Dermis blood vessel endothelial cell (primary cell): ENCODE results near the gene TBCEL. TPM values are rescaled to one million over a fixed set of nuclear protein-coding genes. Genes with fewer than 3 reads are reported as not detected.
A peak's percentile ranks its signal among the peaks of the same experiment; 100 is the strongest.
"Not testable (repeated sequence)": the region's sequence is repeated elsewhere in the genome, so short reads cannot be mapped to it uniquely, and the experiment has no call there.

Source experiments
- DNase-seq: peaks from one replicate; pipeline ENCODE4 v3.0.0; 2010
- total RNA-seq: library from RNA; depleted of rRNA; stranded (reverse); fragments of >200 nt; gene quantifications from 2 replicates; pipeline ENCODE4 v1.2.3, GENCODE V29; 2014

Gene TBCEL
- total RNA-seq = 26.4 and 35.7 TPM in 2 replicates

GRCh38 chr11:121023848-121024751, at the start of gene TBCEL:
Gene TBCEL, plus strand, starts transcription at chr11:121024102. Its CDS starts 21,589 bp downstream, at chr11:121045691.
- peak; percentile 91 for DNase-seq

GRCh38 chr11:120974466-120974865, 49.4 kb upstream of the TBCEL start:
- DNase-seq = no peak

- DNase-seq = peak; percentile 59
Measured at GRCh38 chr11:120974965-120975364, 48.9 kb upstream of the TBCEL start.

- DNase-seq = no peak
Measured at GRCh38 chr11:120977266-120978137, 46.4 kb upstream of the TBCEL start.

GRCh38 chr11:120978701-120979100, 45.2 kb upstream of the TBCEL start:
- no peak for DNase-seq

- peak; percentile 61 for DNase-seq
Measured at GRCh38 chr11:120985718-120986569, 38.0 kb upstream of the TBCEL start.

- DNase-seq = no peak
Measured at GRCh38 chr11:120988603-120989002, 35.3 kb upstream of the TBCEL start.

GRCh38 chr11:120991830-120992686, 31.8 kb upstream of the TBCEL start:
- no peak for DNase-seq

GRCh38 chr11:120994091-120994859, 29.6 kb upstream of the TBCEL start:
- DNase-seq = no peak

- DNase-seq = no peak
Measured at GRCh38 chr11:120995184-120995583, 28.7 kb upstream of the TBCEL start.

GRCh38 chr11:120996973-120997372, 26.9 kb upstream of the TBCEL start:
- no peak for DNase-seq

GRCh38 chr11:120998581-120998980, 25.3 kb upstream of the TBCEL start:
- no peak for DNase-seq

GRCh38 chr11:121004206-121004840, 19.6 kb upstream of the TBCEL start:
- DNase-seq = no peak

GRCh38 chr11:121006922-121007321, 17.0 kb upstream of the TBCEL start:
- DNase-seq = no peak

GRCh38 chr11:121008551-121008950, 15.4 kb upstream of the TBCEL start:
- DNase-seq = no peak

- DNase-seq = no peak
Measured at GRCh38 chr11:121012091-121012490, 11.8 kb upstream of the TBCEL start.

GRCh38 chr11:121018746-121019145, 5.2 kb upstream of the TBCEL start:
- DNase-seq = no peak

GRCh38 chr11:121021718-121022117, 2.2 kb upstream of the TBCEL start:
- DNase-seq = not testable (repeated sequence)

- no peak for DNase-seq
Measured at GRCh38 chr11:121024989-121025388, 1.1 kb downstream of the TBCEL start.

- DNase-seq = no peak
Measured at GRCh38 chr11:121029153-121029552, 5.3 kb downstream of the TBCEL start.
